Measurements from ENCODE around the gene MCC.

- TF ChIP-seq CTCF (IDR thresholded peaks at IDR 0.05) (no peak), POLR2A (IDR thresholded peaks at IDR 0.05) (no peak)
These were observed 214.3 kb downstream of the MCC start for GRCh38 chr5:113273948-113274347.
